ENCODE data around the gene SPTBN1. TPM values are rescaled to one million over a fixed set of nuclear protein-coding genes. Genes with fewer than 3 reads are reported as not detected.

The SPTBN1 gene
- total and polyA plus RNA-seq, 2 experiments from 2014 or later, result 58.1 to 204 TPM

- no peak for TF ChIP-seq REST (IDR thresholded peaks at IDR 0.05; ENCODE audit: unreplicated experiment)
- TF ChIP-seq ETS1 (IDR thresholded peaks at IDR 0.05), result no peak
- no peak for TF ChIP-seq CREB1 (CRISPR knock-in tag; IDR thresholded peaks at IDR 0.05; ENCODE audit: low read depth)
Observed at GRCh38 chr2:54534625-54535024, 78.5 kb downstream of the SPTBN1 start (continued).

- H3K27ac Mint-ChIP-seq, result no peak overlapping the region
- H3K9me3 Mint-ChIP-seq, result no peaks in the 10 kb centered on the region
- peaks cover 3% of the 10 kb centered on the region; the same call in 2 of the 3 replicates for H3K36me3 Mint-ChIP-seq (ENCODE audit: low read depth)
- H3K4me1 Mint-ChIP-seq, result peaks cover 7% of the 10 kb centered on the region
- H3K79me2 ChIP-seq (replicated peaks; ENCODE audit: insufficient read depth), result no peaks in the 10 kb centered on the region
- DNase-seq (ENCODE audit: low spot score) (no peak), ATAC-seq (no peak)
- no peaks in the 10 kb centered on the region for H3K27me3 Mint-ChIP-seq (ENCODE audit: insufficient read depth, low read depth, poor library complexity)
- H3K27me3 ChIP-seq (ENCODE audit: insufficient read depth), result no peaks in the 10 kb centered on the region
- H2AFZ ChIP-seq, result no peak overlapping the region
- H3K4me3 Mint-ChIP-seq, result no peak overlapping the region
- H3K36me3 ChIP-seq (ENCODE audit: insufficient read depth), result no peaks in the 10 kb centered on the region
- H3F3A ChIP-seq (replicated peaks; ENCODE audit: low read depth), result no peaks in the 10 kb centered on the region
- no peak overlapping the region for H3K27ac ChIP-seq (ENCODE audit: low read depth)
- H3K4me2 ChIP-seq, result no peak overlapping the region
- peaks cover 4% of the 10 kb centered on the region; the same call in 1 of the 2 replicates for H3K4me1 ChIP-seq (ENCODE audit: insufficient read depth)
- no peaks in the 10 kb centered on the region; the same call in 1 of the 2 replicates for H4K20me1 ChIP-seq (replicated peaks; ENCODE audit: insufficient read depth)
- H3K4me3 ChIP-seq, result no peak overlapping the region
- H3K9me2 ChIP-seq (ENCODE audit: insufficient read depth), result peaks cover 4% of the 10 kb centered on the region; the same call in 1 of the 2 replicates
- no peak for TF ChIP-seq JUNB (IDR thresholded peaks at IDR 0.05; ENCODE audit: unreplicated experiment)
- no peak for TF ChIP-seq STAT1 (IDR thresholded peaks at IDR 0.05; ENCODE audit: unreplicated experiment)
- no peak for TF ChIP-seq CREB1 (CRISPR knock-in tag; IDR thresholded peaks at IDR 0.05; ENCODE audit: low read depth)
- no peak for TF ChIP-seq CTCF (conservative IDR thresholded peaks at IDR 0.05; ENCODE audit: low read depth in 2 of 2)
- TF ChIP-seq ETS1 (IDR thresholded peaks at IDR 0.05), result no peak
- TF ChIP-seq ZNF462 (CRISPR knock-in tag; IDR thresholded peaks at IDR 0.05), result no peak
- no peak for TF ChIP-seq EZH2phosphoT487 (IDR thresholded peaks at IDR 0.05; ENCODE audit: unreplicated experiment)
- no peak for TF ChIP-seq EZH2 (IDR thresholded peaks at IDR 0.05; ENCODE audit: low read depth, unreplicated experiment)
Observed at GRCh38 chr2:54535599-54536195, 79.6 kb downstream of the SPTBN1 start.

Measured in GM23338 (cell line).